NT2/D1 (cell line): ENCODE results near the gene IRF2BP1.

Experiments
- SUZ12 ChIP-seq: IDR thresholded peaks from 2 replicates; pipeline ENCODE4 v1.6.1; 2011; ENCODE audit not compliant: insufficient read length, insufficient read depth; ENCODE audit errors: extremely low read depth
- YY1 ChIP-seq: IDR thresholded peaks from 2 replicates; pipeline ENCODE4 v1.6.1; 2011; ENCODE audit not compliant: insufficient read length, insufficient read depth
- ZNF274 ChIP-seq: IDR thresholded peaks from 2 replicates; pipeline ENCODE4 v1.6.1; 2011; ENCODE audit warnings: mild to moderate bottlenecking, low read depth, low read length

GRCh38 chr19:45866400-45867176 is 19.4 kb downstream of the IRF2BP1 start:
- no peak for TF ChIP-seq SUZ12
- TF ChIP-seq ZNF274: no peak
- TF ChIP-seq YY1: no peak
